NCI-H2107 treated with DMSO at 0.1 percent for 48 hours (cell line): ENCODE results near the gene COL16A1.

Experiments
- DNase-seq: peaks from one replicate; lab custom pipeline; 2025; ENCODE audit not compliant: unreplicated experiment; lab: John Stamatoyannopoulos, UW

The COL16A1 gene

GRCh38 chr1:31667065-31667785, 36.6 kb downstream of the COL16A1 start:
- DNase-seq: no peak

DNA sequence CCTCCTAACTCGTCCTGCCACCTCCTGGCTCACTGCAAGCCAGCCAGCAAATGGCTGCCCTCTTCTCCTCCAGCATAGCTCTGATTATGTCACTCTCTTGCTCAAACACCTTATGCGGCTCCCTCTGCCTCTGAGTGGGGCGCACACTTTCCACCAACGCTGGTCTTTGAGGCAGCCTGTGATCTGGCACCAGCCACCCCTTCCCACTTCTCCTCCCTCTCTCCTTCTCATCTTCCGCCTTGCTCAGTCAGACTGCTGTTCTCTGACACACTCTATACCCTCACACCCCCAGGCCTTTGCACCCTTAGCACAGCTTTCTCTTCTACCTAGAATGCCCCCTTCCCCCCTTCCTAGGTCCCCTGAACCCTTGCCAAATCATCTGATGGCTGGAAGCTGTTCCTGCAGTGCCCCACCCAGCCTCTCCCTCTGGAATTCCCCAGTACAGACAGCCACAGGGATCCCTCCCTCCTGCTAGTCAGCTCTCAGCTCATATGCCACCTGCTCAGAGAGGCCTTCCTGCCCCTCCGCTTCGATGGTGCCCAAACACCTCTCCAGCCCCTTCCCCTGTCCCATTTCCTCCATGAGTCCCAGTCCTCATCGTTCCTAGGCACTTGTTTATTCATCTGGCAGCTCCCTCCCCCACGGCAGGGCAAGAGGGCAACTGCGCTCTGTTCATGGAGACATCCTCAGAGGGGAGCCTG, 37.4 kb downstream of the COL16A1 start:
- peak; percentile 17 for DNase-seq

GRCh38 chr1:31665234-31665878, 38.5 kb downstream of the COL16A1 start:
- DNase-seq: no peak

DNA sequence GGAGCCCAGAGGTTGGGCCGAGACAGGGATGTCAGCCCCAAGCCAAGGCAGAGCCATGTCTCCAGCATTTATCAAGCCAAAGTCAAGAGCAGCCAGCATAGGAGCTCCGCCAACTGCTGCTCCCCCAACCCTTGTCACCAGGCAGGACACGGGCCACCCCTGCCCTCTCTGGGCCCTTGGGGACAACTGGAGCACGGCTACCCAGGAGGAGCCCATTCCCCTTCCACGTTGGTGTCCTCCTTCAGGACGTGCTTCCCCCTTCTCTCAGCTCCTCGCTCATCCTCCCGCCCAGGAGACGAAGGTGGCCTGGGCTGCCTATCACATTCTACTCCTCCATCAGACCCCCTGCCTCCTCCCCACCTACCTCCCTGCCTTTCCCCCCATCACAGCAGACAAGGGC, 39.3 kb downstream of the COL16A1 start:
- DNase-seq: no peak

DNA sequence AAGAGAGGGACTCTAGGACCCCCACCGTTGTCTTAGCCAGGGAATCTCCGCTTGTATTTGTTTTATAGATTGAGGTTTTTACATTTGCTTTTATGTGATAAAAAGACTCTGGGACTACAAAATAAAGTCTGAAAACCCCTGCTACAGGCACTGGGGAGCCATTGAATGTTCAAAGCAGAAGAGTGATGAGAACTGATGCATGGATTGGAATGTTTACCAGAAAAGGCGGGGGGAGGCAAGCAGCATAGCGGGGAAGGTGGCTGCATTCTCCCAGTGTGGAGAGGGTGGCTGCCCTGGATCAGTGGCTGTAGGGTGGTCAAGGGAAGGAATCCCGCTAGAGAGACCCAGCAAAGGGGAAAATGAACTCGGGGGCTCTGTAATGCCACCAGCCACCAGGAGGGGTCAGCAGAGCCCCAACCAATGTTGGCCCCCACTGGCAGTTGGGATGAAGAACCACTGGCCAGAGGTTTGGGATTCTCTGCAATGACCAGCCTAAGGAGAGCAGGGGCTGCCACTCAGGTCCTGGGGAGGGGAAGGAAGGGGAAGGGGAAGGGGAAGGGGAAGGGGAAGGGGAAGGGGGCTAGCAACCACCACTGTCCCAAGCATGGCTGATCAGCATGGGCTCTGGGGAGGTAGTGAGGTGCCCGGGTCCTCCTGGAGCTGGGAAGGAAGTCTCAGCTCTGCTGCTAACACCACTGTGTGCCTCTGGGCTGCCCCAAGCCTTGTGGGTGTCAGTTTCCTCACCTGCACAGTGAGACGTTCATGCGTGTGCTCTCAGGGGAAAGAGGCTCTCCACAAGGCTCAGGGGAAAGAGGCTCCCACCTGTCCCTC, 40.0 kb downstream of the COL16A1 start:
- peak; percentile 5 for DNase-seq

DNA sequence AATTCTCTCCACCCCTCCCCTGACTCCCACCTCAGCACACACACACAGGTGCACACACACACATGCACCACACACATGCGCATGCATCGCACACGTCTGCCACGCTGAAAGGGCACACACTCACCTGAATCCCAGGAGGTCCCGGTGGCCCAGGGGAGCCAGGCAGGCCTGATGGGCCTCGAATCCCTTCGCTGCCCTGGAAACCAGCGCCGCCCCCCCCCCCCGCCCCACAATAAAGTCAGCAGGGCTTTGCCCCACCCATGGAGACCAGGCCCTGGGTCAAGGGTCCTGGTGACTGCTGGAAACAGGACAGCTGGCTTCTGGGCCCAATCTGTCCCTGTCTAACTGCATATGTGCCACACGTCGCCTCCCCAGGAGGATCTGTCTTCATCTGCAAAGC, 41.4 kb downstream of the COL16A1 start:
- DNase-seq: no peak

DNA sequence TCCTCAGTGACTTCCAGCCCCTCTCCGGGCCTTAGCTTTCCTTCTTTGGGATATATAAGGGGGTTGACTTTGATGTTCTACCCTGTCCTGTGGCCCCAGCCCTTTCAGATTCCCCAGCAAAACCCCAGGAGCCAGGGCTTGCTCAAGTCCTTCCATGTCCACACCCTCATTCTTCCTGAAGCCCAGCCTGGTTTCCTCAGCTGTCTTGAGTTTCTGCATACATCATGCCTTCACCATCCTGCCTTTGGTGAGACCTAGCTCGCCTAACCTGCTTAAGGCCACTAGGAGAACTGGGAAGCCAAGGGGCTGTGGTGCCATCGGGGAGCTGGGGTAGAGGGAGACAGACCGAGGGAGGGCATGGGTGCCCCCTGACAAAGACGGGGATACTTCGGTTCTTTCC, 42.0 kb downstream of the COL16A1 start:
- DNase-seq: no peak

- DNase-seq: no peak
These were observed 42.9 kb downstream of the COL16A1 start for GRCh38 chr1:31660871-31661455.

DNA sequence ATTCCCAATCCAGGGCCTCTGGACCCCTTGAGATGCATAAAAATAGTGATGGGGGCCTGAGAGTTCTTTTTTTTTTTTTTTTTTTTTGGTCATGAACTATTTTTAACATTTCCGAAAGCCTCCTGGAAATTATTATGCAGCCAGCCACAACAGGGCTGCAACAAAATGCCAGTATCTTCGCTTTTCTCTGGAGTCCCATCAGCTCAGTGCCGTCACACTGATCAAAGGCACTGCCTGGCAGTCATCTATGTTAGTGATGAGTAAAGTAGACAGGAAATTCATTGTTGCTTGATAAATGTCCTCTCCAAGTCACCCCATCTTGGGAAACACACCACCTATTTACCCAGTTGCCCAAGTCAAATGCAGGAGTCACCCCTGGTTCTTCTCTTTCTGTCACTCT, 43.9 kb downstream of the COL16A1 start:
- no peak for DNase-seq

- no peak for DNase-seq
These were observed 45.1 kb downstream of the COL16A1 start for GRCh38 chr1:31658721-31659120.

DNA sequence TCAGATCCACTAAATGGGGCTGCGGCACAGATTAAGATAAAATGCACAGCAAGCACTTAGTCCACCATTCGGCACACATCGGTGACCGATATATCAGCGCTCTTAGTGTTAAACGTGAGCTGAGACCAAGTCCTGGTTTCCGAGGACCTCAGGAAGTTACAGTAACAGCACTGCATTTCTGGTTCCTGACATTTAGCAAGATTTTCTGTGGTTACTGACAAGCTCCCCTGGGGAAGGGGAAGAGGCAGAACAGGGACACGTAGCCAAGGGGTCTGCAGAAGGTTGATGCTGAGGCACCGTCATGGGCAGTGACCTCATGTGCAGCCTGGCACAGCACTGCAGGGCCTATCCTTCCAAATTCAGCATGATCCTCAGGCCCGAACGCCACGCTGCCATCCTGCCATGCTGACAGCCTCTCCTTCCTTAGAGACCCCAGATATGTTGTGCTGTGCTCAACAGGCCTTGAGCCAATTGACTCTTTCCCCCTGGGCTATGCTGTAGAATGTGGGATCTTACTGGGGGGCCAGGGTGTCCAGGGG, 45.8 kb downstream of the COL16A1 start:
- DNase-seq: no peak

DNA sequence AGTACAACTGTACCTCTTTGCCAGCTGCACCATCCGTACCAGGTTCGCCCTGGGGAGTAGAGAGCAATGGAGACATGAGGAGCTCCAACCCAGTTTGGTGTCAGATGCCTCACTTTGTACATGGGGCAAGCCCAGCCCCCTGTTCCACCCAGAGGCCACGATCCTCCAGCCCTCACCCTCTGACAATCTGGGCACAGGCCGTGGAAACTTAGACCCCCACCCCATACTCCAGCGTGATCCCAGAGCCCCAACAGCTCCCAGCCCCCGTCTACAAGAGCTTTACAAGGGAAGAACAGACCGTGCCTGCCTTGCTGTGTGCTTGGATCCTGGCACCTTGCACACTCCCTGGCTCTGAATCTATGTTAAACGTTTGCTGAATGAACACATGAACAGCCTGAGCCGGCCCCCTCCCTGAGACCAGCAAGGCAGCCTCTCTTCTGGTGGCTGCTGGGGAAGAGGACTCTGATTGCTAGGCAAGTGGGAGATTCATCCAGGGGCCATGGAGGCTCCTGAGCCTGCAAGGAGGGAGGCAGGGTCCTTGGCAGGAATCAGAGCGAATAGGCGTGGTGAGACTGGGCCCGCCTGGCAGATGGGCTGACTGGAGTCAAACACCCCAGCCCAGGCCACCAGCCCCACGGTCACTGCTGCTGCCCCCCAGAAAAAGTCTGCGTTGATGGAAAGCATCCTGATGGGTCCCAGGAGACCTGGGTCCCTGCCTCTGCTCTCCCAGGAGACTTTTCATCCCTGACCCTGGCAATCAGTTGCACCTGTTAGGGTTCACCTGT, 46.6 kb downstream of the COL16A1 start:
- no peak for DNase-seq

GRCh38 chr1:31655756-31656155, 48.1 kb downstream of the COL16A1 start:
- no peak for DNase-seq

DNA sequence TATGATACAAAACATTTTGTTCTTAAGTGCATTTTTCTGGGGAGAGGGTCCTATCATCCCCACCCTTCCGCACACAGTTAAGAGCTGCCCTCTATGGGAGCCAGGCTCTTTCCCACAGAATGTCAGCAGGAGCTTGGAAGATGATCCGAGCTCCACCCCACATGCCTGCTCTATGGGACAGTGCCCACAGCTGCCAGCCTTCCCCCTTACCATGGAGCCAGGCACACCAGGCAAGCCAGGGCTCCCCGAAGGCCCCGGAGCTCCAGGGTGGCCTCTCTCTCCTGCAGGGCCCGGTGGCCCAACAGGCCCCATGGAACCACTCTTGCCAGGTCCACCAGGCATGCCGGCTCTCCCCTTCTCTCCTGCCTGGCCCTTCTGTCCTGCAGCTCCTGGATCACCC, 48.7 kb downstream of the COL16A1 start:
- DNase-seq: no peak

DNA sequence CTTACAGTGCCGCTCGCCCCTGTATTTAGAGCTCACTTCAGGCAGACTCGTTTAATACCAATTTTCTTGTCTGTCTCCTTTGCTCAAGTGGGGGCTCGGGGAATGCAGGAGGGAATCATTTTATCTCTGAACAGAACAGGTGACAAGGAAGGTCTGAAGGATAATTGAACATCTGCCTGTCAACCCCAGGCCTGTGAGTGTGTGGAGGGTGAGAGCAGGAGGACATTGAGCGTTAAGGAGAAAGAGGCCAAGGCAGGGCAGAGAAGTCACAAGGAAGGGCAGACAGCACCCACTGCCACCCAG, 49.4 kb downstream of the COL16A1 start:
- DNase-seq: no peak

- DNase-seq: no peak
These were observed 49.9 kb downstream of the COL16A1 start for GRCh38 chr1:31653717-31654473.

GRCh38 chr1:31652891-31653499, 50.8 kb downstream of the COL16A1 start:
- no peak for DNase-seq

- no peak for DNase-seq
These were observed 52.1 kb downstream of the COL16A1 start for GRCh38 chr1:31651766-31652165.

DNA sequence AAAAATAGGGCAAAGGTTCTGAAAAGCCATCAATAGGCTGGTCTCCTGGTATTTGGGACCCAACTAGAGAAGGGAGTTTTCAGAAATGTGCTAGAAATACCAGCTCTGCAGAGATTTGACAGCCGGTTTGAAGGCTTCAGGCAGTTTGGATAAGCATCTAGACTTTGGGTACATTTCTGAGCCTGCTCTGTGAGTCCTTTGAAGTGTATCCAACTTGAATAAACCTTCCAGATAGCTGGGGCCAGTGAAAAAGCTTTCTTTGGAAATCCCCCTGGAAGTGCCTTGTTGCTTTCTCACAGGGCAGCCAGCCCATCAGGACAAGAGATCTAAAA, 52.8 kb downstream of the COL16A1 start:
- no peak for DNase-seq
